H1 (cell line): ENCODE measurements around the gene SMAD6. TPM values are rescaled to one million over a fixed set of nuclear protein-coding genes. Genes with fewer than 3 reads are reported as not detected.

Experiments used
- CTCF ChIA-PET: fragments of 300-600 bp; sonication (Branson Sonifier 250); formaldehyde crosslinking; loops from one replicate; lab custom pipeline; 2021; ENCODE audit not compliant: partially characterized antibody; lab: Charles Lee
- POLR2A ChIA-PET: fragments of 300-600 bp; sonication (Branson Sonifier 250); formaldehyde crosslinking; loops from one replicate; lab custom pipeline; 2021; ENCODE audit warnings: inconsistent platforms; ENCODE audit not compliant: partially characterized antibody; lab: Charles Lee
- DNase-seq, 2 experiments: peaks; one replicate each; pipeline versions ENCODE4 v3.0.0 to v3.0.0-alpha.2; 2010 to 2022; ENCODE audit warnings: low spot score in 2 of 2, low read depth in 1 of 2, mixed read lengths in 1 of 2
- FAIRE-seq: peaks from 2 replicates; lab custom pipeline; 2011; peaks lifted over from hg19 to GRCh38; lab: Jason Lieb, UNC
- H2AFZ ChIP-seq: 2 replicates; pipeline ENCODE4 v1.8.1; 2012; ENCODE audit warnings: low read length, inconsistent platforms
- H2AK5ac ChIP-seq: 2 replicates; pipeline ENCODE4 v1.6.1; 2013; ENCODE audit warnings: low read depth, low read length
- H2BK120ac ChIP-seq: replicated peaks from 2 replicates; pipeline ENCODE3; 2013; ENCODE audit warnings: low read depth, low read length, inconsistent platforms
- H2BK12ac ChIP-seq: 2 replicates; pipeline ENCODE4 v1.6.1; 2013; ENCODE audit warnings: low read depth, low read length
- H2BK15ac ChIP-seq: 2 replicates; pipeline ENCODE4 v1.6.1; 2013; ENCODE audit warnings: low read length
- H2BK20ac ChIP-seq: 2 replicates; pipeline ENCODE4 v1.6.1; 2013; ENCODE audit warnings: low read length
- H2BK5ac ChIP-seq: 2 replicates; pipeline ENCODE4 v1.6.1; 2013; ENCODE audit warnings: low read depth, low read length
- H3K14ac ChIP-seq: 2 replicates; pipeline ENCODE4 v1.6.1; 2013; ENCODE audit warnings: inconsistent platforms; ENCODE audit not compliant: insufficient read length
- H3K18ac ChIP-seq: 2 replicates; pipeline ENCODE4 v1.6.1; 2013; ENCODE audit warnings: low read length; ENCODE audit errors: extremely low read depth
- H3K23ac ChIP-seq: 2 replicates; pipeline ENCODE4 v1.6.1; 2013; ENCODE audit warnings: inconsistent platforms; ENCODE audit not compliant: insufficient read length
- H3K23me2 ChIP-seq: 2 replicates; pipeline ENCODE4 v1.6.1; 2013; ENCODE audit warnings: low read depth, low read length
- H3K27ac ChIP-seq: 2 replicates; pipeline ENCODE4 v1.6.1; 2011; ENCODE audit warnings: low read depth, low read length, inconsistent platforms
- H3K27me3 ChIP-seq, 4 experiments: replicated peaks in 1 of 4; 1 replicate in 1 of 4; 2 replicates in 3 of 4; pipeline versions ENCODE4 v1.6.1 to v1.8.1; 2011 to 2013; ENCODE audit warnings: low read length in 3 of 4, mild to moderate bottlenecking in 3 of 4, inconsistent platforms in 2 of 4, mixed read lengths in 2 of 4, moderate library complexity in 1 of 4; ENCODE audit not compliant: control insufficient read depth in 3 of 4, insufficient read depth in 3 of 4; ENCODE audit errors: extremely low read depth in 1 of 4
- H3K36me3 ChIP-seq, 4 experiments: 2 replicates each; pipeline versions ENCODE4 v1.6.1 to v1.8.1; 2011 to 2013; ENCODE audit warnings: mild to moderate bottlenecking in 4 of 4, low read length in 3 of 4, moderate library complexity in 2 of 4, control low read depth in 1 of 4, inconsistent platforms in 1 of 4; ENCODE audit not compliant: insufficient read depth in 4 of 4, control insufficient read depth in 2 of 4
- H3K4ac ChIP-seq: replicated peaks from 2 replicates; pipeline ENCODE3; 2013; ENCODE audit warnings: low read length, low read depth, mixed read lengths, inconsistent platforms; ENCODE audit not compliant: insufficient read length
- H3K4me1 ChIP-seq, 4 experiments: replicated peaks in 1 of 4; 1 replicate in 1 of 4; 2 replicates in 3 of 4; pipeline versions ENCODE4 v1.6.1 to v1.8.1; 2011 to 2013; ENCODE audit warnings: low read length in 3 of 4, inconsistent platforms in 2 of 4, mixed read lengths in 1 of 4; ENCODE audit not compliant: insufficient read depth in 4 of 4, control insufficient read depth in 3 of 4
- H3K4me2 ChIP-seq, 2 experiments: 2 replicates each; pipeline versions ENCODE4 v1.6.1 to v1.8.1; 2011 to 2013; ENCODE audit warnings: low read depth in 2 of 2, low read length in 2 of 2, control low read depth in 1 of 2, inconsistent platforms in 1 of 2, mild to moderate bottlenecking in 1 of 2; ENCODE audit not compliant: insufficient read depth in 1 of 2
- H3K4me3 ChIP-seq, 4 experiments: fragments of 200-600, 300-600 bp in 1 of 4; sonication (generic), shearing (Covaris generic), sonication (Bioruptor Twin) in 1 of 4; 2 replicates each; pipeline versions ENCODE4 v1.5.1 to v1.8.1; 2011 to 2016; ENCODE audit warnings: low read length in 4 of 4, low read depth in 3 of 4, control low read depth in 2 of 4, inconsistent platforms in 2 of 4, mild to moderate bottlenecking in 2 of 4, mixed read lengths in 1 of 4, moderate library complexity in 1 of 4; ENCODE audit not compliant: insufficient read depth in 2 of 4; ENCODE audit errors: extremely low read depth in 1 of 4
- H3K56ac ChIP-seq: replicated peaks from 2 replicates; pipeline ENCODE3; 2013; ENCODE audit warnings: low read depth, mild to moderate bottlenecking, mixed read lengths, low read length, inconsistent platforms; ENCODE audit not compliant: insufficient read length
- H3K79me1 ChIP-seq: 2 replicates; pipeline ENCODE4 v1.6.1; 2013; ENCODE audit warnings: low read depth, low read length, control low read depth
- H3K79me2 ChIP-seq, 2 experiments: 2 replicates each; pipeline versions ENCODE4 v1.6.1 to v1.8.1; 2012 to 2013; ENCODE audit warnings: low read length in 2 of 2, mild to moderate bottlenecking in 2 of 2, inconsistent platforms in 1 of 2; ENCODE audit not compliant: insufficient read depth in 2 of 2, control insufficient read depth in 1 of 2
- H3K9ac ChIP-seq, 4 experiments: replicated peaks in 1 of 4; 1 replicate in 1 of 4; 2 replicates in 3 of 4; pipeline versions ENCODE4 v1.6.1 to v1.8.1; 2011 to 2013; ENCODE audit warnings: low read depth in 3 of 4, low read length in 3 of 4, control low read depth in 2 of 4, mild to moderate bottlenecking in 2 of 4, moderate library complexity in 2 of 4, inconsistent platforms in 1 of 4; ENCODE audit errors: extremely low read depth in 1 of 4
- H3K9me3 ChIP-seq, 2 experiments: 2 replicates each; pipeline versions ENCODE4 v1.6.1 to v1.8.1; 2012 to 2013; ENCODE audit warnings: mild to moderate bottlenecking in 2 of 2, moderate library complexity in 2 of 2, control low read depth in 1 of 2, inconsistent platforms in 1 of 2, low read depth in 1 of 2, low read length in 1 of 2, mixed read lengths in 1 of 2; ENCODE audit not compliant: insufficient read depth in 2 of 2
- H4K20me1 ChIP-seq, 2 experiments: replicated peaks in 1 of 2; 2 replicates each; pipeline versions ENCODE3 to v1.8.1; 2011 to 2013; ENCODE audit warnings: inconsistent platforms in 2 of 2, low read length in 2 of 2, mild to moderate bottlenecking in 1 of 2; ENCODE audit not compliant: insufficient read depth in 2 of 2, control insufficient read depth in 1 of 2
- H4K5ac ChIP-seq: 2 replicates; pipeline ENCODE4 v1.6.1; 2013; ENCODE audit warnings: low read length, low read depth, mixed read lengths, inconsistent platforms; ENCODE audit not compliant: insufficient read length
- H4K8ac ChIP-seq: 2 replicates; pipeline ENCODE4 v1.8.0; 2013; ENCODE audit warnings: mild to moderate bottlenecking, moderate library complexity, low read length, inconsistent platforms; ENCODE audit not compliant: insufficient read depth; ENCODE audit errors: extremely low read depth
- H4K91ac ChIP-seq: replicated peaks from 2 replicates; pipeline ENCODE3; 2013; ENCODE audit warnings: low read length, mixed read lengths, inconsistent platforms; ENCODE audit not compliant: insufficient read length
- FOSL1 ChIP-seq: IDR thresholded peaks from 2 replicates; pipeline ENCODE4 v1.6.1; 2011; ENCODE audit warnings: mild to moderate bottlenecking, low read depth, low read length, moderate library complexity; ENCODE audit not compliant: insufficient read depth
- KDM1A ChIP-seq: fragments of 200-600, 300-600 bp; sonication (generic); IDR thresholded peaks from 2 replicates; pipeline ENCODE4 v1.7.1; 2016; ENCODE audit warnings: mild to moderate bottlenecking, low read length, borderline replicate concordance
- RAD21 ChIP-seq, 2 experiments: IDR thresholded peaks in 1 of 2; conservative IDR thresholded peaks in 1 of 2; 2 replicates each; pipeline ENCODE4 v1.6.1; 2011; ENCODE audit warnings: low read depth in 2 of 2, low read length in 2 of 2, improper control_type of control experiment in 1 of 2, inconsistent platforms in 1 of 2, mild to moderate bottlenecking in 1 of 2, moderate library complexity in 1 of 2
- WGBS, 2 experiments: shearing (Covaris generic) in 1 of 2; methylation state at CpG; one replicate each; pipeline versions ENCODE4 v1.1.6 to v1.1.7; 2013 to 2015; ENCODE audit warnings: low lambda C conversion rate in 2 of 2, mixed read lengths in 2 of 2, inconsistent platforms in 1 of 2, low coverage in 1 of 2, missing lambda C conversion rate in 1 of 2; ENCODE audit not compliant: insufficient replicate concordance in 2 of 2, insufficient coverage in 1 of 2, insufficient read length in 1 of 2; ENCODE audit errors: extremely low coverage in 1 of 2, missing lambda C conversion rate in 1 of 2; 5-methylcytosine and 5-hydroxymethylcytosine counted together
- polyA plus RNA-seq, 7 experiments: library from polyadenylated mRNA; depleted of rRNA in 3 of 7; stranded (reverse) in 5 of 7; unstranded in 2 of 7; fragments of >200 nt in 5 of 7; fragments of 200-250 nt in 2 of 7; gene quantifications; 1 replicate in 5 of 7; 2 replicates in 1 of 7; 4 replicates in 1 of 7; pipeline versions ENCODE4 v1.2.1 to v1.2.3, GENCODE V29; 2011 to 2013; ENCODE audit warnings: missing spikeins in 2 of 7, mixed read lengths in 2 of 7
- total RNA-seq: library from RNA; stranded (reverse); fragmentation: NEBNext Ultra II Directional; extraction: Animal tissue kit (Norgen Biotek cat#: 25700); gene quantifications from 2 replicates; pipeline ENCODE4 v1.2.1, GENCODE V29; 2021
- TF ChIP-seq, protein P1 (sequence below), 3 experiments: IDR thresholded peaks; 1 replicate in 2 of 3; 2 replicates in 1 of 3; pipeline versions ENCODE4 v1.5.1 to v1.6.1; 2011; ENCODE audit warnings: low read length in 3 of 3, mild to moderate bottlenecking in 3 of 3, inconsistent platforms in 2 of 3, low read depth in 1 of 3, moderate library complexity in 1 of 3; ENCODE audit not compliant: insufficient read depth in 1 of 3; ENCODE audit errors: control extremely low read depth in 1 of 3

SMAD6 gene
- total and polyA plus RNA-seq, 2 of the 8 experiments (the other 6 are each of a cell fraction or from before 2014, with no cell fraction given): 1.8 to 7.0 TPM

DNA sequence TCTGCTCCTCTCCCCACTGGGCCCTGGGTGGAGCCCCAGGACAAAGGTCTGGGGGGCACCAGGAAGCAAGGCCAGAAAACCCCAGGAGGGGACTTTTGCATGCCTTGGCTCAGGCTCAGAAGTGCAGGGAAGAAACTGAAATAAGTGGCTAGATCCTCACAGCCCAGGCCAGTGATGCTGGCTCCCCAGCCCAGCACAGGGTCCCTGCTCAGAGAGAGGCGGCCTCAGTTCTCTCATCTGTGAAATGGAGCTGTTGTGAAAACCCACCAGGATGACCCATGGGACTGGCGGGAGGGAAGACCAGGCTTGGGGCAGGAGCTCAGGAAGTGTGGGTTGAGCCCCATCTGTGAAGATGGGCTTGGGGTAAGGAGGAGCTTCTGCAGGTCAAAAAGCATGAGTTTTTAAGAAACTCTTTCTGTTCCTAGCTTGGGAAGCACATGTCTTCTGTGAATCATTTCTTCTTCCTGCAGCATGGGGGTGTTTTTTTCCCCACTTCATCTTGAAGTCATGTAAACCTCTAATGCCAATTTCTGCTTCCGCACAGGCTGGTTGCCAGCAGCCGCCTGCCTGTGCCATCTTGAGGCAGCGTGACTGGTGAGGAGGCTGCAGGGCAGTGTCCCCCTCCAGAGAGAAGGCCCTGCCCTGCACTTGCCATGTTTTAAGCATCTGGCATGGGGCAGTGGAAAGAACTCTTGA, 118.6 kb downstream of the SMAD6 start:
- peaks cover 0 to under 1% (median 0%) of the 10 kb centered on the region in 4 experiments; a peak in 1 of 7 replicates for H3K4me1 ChIP-seq
- no peak overlapping the region for H3K4me2 ChIP-seq
- no peak overlapping the region for H2AK5ac ChIP-seq
- H3K56ac ChIP-seq: no peak overlapping the region
- no peak overlapping the region for H3K14ac ChIP-seq
- no peak overlapping the region for H2BK20ac ChIP-seq
- no peak overlapping the region; the same call in 1 of the 2 replicates for H4K8ac ChIP-seq
- H2BK5ac ChIP-seq: no peak overlapping the region; the same call in 1 of the 2 replicates
- no peak overlapping the region for H4K5ac ChIP-seq
- no peak overlapping the region for H3K18ac ChIP-seq
- no peak overlapping the region for H2AFZ ChIP-seq
- H4K91ac ChIP-seq: no peak overlapping the region
- ChIA-PET CTCF (interaction anchor here (0.6 to 1.8 kb wide), 7 partner anchors 12 to 259 kb away, joined by 3 to 8 read pairs (median 3); no protein-coding TSS in a partner anchor), POLR2A (no interaction called here)
- no peaks in the 10 kb centered on the region for H3K79me1 ChIP-seq
- no peaks in the 10 kb centered on the region for H3K9me3 ChIP-seq
- H3K4me3 ChIP-seq: no peak overlapping the region
- WGBS, 2 experiments: 92% methylated on average over 5 of the region's 5 CpGs; no CpG with 5 or more reads in 1 of the 2 experiments
- DNase-seq (no peak), FAIRE-seq (no peak)
- H3K23ac ChIP-seq: no peak overlapping the region
- H3K23me2 ChIP-seq: no peaks in the 10 kb centered on the region; the same call in 1 of the 2 replicates
- H3K79me2 ChIP-seq: no peaks in the 10 kb centered on the region
- no peaks in the 10 kb centered on the region for H4K20me1 ChIP-seq
- H3K9ac ChIP-seq: no peak overlapping the region
- no peak overlapping the region for H3K27ac ChIP-seq
- H2BK12ac ChIP-seq: no peak overlapping the region
- no peak overlapping the region for H2BK120ac ChIP-seq
- H3K36me3 ChIP-seq: no peaks in the 10 kb centered on the region; a peak in 1 of 8 replicates
- H2BK15ac ChIP-seq: no peak overlapping the region
- H3K4ac ChIP-seq: no peak overlapping the region
- TF ChIP-seq, protein P1, sequence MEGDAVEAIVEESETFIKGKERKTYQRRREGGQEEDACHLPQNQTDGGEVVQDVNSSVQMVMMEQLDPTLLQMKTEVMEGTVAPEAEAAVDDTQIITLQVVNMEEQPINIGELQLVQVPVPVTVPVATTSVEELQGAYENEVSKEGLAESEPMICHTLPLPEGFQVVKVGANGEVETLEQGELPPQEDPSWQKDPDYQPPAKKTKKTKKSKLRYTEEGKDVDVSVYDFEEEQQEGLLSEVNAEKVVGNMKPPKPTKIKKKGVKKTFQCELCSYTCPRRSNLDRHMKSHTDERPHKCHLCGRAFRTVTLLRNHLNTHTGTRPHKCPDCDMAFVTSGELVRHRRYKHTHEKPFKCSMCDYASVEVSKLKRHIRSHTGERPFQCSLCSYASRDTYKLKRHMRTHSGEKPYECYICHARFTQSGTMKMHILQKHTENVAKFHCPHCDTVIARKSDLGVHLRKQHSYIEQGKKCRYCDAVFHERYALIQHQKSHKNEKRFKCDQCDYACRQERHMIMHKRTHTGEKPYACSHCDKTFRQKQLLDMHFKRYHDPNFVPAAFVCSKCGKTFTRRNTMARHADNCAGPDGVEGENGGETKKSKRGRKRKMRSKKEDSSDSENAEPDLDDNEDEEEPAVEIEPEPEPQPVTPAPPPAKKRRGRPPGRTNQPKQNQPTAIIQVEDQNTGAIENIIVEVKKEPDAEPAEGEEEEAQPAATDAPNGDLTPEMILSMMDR (IDR thresholded peaks at IDR 0.05; ENCODE audit: control extremely low read depth in 1 of 3, insufficient read depth in 1 of 3, low read depth in 1 of 3, low read length in 3 of 3): peak in 1 of 3 experiments; percentile 32; a peak in 1 of 4 replicates
- TF ChIP-seq FOSL1 (no peak), RAD21 (IDR thresholded peaks at IDR 0.05 in 1 of 2, conservative IDR thresholded peaks at IDR 0.05 in 1 of 2; ENCODE audit: low read depth in 2 of 2, low read length in 2 of 2) (peak; percentile 28 to 45; a peak in 2 of 4 replicates), KDM1A (peak; percentile 67; the same call in 1 of the 2 replicates)
- no peaks in the 10 kb centered on the region for H3K27me3 ChIP-seq
